GM12801 (cell line): ENCODE measurements around the gene TSEN54.

Experiments used
- CTCF ChIP-seq: IDR thresholded peaks from one replicate; pipeline ENCODE4 v1.5.1; 2011; ENCODE audit warnings: control low read depth; ENCODE audit not compliant: insufficient read length; ENCODE audit errors: extremely low read depth

The TSEN54 gene

GRCh38 chr17:75553295-75554110, 37.2 kb downstream of the TSEN54 start:
- no peak for TF ChIP-seq CTCF

DNA sequence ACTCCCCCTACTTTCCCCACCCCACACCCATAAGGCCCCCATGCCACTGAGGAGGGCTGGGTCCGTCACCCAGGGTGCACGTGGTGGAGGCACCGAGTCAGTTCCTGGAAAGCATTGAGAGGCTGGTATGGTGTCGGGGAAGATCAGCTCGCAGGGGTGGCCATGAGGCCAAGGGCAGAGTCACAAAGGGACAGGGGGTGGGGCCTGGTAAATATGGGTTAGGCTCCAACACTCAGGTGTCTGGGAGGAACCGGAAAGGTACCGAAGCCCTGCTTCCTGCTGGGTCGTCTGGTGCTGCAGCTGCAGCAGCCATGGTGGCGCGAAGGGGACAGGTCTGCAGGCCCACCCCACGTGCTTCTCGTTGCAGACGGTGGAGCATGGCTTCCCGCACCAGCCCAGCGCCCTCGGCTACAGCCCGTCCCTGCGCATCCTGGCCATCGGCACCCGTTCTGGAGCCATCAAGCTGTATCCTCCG, 39.4 kb downstream of the TSEN54 start:
- no peak for TF ChIP-seq CTCF

GRCh38 chr17:75557075-75557851, 40.9 kb downstream of the TSEN54 start:
- TF ChIP-seq CTCF = no peak

DNA sequence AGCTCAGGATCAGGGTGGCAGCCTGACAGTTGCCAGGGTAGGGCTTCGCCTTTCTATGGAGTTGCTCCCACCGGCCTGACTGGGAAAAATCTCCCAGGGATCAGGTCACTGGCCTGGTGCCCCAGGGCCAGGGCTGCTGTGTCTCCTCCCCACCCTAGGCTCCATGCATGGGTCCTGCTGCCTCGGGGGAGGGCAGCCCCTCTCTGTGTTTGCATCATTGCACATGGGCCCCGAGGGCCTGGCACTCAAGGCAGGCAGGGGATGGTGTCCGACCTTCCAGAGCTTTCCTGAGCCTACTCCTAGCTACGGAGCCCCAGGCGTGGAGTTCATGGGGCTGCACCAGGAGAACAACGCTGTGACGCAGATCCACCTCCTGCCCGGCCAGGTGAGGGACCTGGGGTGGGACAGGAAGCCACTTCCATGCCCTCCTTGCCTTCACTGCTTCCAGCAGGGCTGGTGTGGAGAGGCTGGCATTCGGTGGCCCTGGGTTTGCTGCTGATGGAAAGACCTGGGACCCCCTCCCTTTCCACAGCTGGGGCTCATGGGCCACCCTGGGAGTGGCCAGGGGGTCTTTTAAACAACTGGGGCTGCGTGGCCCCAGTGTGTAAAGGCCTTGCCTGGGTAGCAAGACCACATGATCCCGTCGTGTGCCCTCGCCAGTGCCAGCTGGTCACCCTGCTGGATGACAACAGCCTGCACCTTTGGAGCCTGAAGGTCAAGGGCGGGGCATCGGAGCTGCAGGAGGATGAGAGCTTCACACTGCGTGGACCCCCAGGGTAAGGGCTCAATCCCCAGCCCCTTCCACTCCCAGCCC, 41.7 kb downstream of the TSEN54 start:
- no peak for TF ChIP-seq CTCF

DNA sequence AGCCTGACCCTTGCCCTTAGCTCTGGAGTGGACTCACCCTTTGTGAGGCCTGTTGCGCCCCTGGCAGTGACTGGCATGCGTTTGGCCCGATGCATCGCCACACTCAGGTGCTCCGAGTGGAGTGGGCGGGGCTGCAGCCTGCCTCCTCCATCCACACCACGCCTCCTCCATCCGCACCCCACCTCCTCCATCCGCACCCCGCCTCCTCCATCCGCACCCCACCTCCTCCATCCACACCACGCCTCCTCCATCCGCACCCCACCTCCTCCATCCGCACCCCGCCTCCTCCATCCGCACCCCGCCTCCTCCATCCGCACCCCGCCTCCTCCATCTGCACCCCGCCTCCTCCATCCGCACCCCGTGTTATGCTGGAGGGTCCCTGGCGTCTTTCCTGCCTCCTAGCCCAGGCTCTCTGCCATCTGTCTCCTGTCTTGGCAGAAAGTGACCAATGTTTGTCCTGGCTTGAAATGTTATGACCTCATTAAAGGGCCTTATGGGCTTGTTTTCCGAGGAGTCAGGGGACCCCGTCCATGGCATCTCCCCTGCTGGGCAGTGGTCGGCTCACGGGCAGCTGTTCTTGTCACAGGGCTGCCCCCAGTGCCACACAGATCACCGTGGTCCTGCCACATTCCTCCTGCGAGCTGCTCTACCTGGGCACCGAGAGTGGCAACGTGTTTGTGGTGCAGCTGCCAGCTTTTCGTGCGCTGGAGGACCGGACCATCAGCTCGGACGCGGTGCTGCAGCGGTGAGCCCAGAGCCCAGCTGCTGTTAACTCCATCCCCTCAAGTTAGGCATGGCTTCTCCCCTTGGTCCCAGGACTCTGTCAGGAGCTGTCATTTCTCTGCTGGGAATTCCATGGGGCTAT, 42.6 kb downstream of the TSEN54 start:
- TF ChIP-seq CTCF = no peak

DNA sequence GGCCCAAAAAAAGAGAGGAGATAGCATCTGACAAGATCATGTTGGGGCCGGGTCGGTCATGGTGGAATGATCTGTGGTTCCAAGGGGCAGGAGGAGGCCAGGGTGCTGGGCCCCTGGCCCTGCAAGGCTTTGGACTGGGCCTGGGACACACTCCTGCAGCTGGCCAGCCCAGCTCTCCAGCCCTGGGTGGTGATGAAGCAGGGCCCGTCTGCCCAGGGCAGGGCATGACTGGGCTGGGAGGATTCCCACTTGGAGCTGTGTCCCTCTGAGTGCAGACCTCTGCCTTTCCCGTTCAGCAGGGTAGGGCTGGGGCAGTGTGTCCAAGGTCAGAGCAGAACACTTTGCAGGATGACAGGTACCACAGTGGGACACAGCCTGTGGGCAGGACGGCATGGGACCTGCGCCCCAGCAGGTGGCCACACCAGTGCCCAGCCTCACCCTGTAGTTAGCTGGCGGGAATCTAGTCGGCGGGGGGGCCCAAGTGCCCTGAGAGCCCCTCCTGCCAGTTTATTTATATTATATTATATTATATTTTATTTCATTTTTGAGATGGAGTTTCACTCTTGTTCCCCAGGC, 43.7 kb downstream of the TSEN54 start:
- no peak for TF ChIP-seq CTCF
